ENCODE results near the gene DAPK1.

DAPK1 gene

GRCh38 chr9:87594194-87594593 is 96.5 kb downstream of the DAPK1 start:
- no peak for DNase-seq (ENCODE audit: extremely low read depth, low read depth)
- TF ChIP-seq CTCF (IDR thresholded peaks at IDR 0.05; ENCODE audit: low read depth, low read length) = no peak

- no peak for DNase-seq (ENCODE audit: extremely low read depth, low read depth)
- TF ChIP-seq CTCF (IDR thresholded peaks at IDR 0.05; ENCODE audit: low read depth, low read length) = no peak
Measured at GRCh38 chr9:87594662-87595061, 97.0 kb downstream of the DAPK1 start.

GRCh38 chr9:87595610-87596009 is 97.9 kb downstream of the DAPK1 start:
- DNase-seq (ENCODE audit: extremely low read depth, low read depth) = no peak
- TF ChIP-seq CTCF (IDR thresholded peaks at IDR 0.05; ENCODE audit: low read depth, low read length) = no peak

- TF ChIP-seq CTCF (IDR thresholded peaks at IDR 0.05; ENCODE audit: low read depth, low read length) = no peak
- no peak for DNase-seq (ENCODE audit: extremely low read depth, low read depth)
Measured at GRCh38 chr9:87596862-87597261, 99.2 kb downstream of the DAPK1 start.

GRCh38 chr9:87597710-87598443 is 100.2 kb downstream of the DAPK1 start:
- no peak for DNase-seq (ENCODE audit: extremely low read depth, low read depth)
- TF ChIP-seq CTCF (IDR thresholded peaks at IDR 0.05; ENCODE audit: low read depth, low read length) = no peak

GRCh38 chr9:87599901-87600610 is 102.4 kb downstream of the DAPK1 start:
- TF ChIP-seq CTCF (IDR thresholded peaks at IDR 0.05; ENCODE audit: low read depth, low read length) = no peak
- DNase-seq (ENCODE audit: extremely low read depth, low read depth) = no peak

GRCh38 chr9:87601176-87601575 is 103.5 kb downstream of the DAPK1 start:
- no peak for DNase-seq (ENCODE audit: extremely low read depth, low read depth)
- TF ChIP-seq CTCF (IDR thresholded peaks at IDR 0.05; ENCODE audit: low read depth, low read length) = no peak
